Measurements from ENCODE around the gene TDRD15.

DNA sequence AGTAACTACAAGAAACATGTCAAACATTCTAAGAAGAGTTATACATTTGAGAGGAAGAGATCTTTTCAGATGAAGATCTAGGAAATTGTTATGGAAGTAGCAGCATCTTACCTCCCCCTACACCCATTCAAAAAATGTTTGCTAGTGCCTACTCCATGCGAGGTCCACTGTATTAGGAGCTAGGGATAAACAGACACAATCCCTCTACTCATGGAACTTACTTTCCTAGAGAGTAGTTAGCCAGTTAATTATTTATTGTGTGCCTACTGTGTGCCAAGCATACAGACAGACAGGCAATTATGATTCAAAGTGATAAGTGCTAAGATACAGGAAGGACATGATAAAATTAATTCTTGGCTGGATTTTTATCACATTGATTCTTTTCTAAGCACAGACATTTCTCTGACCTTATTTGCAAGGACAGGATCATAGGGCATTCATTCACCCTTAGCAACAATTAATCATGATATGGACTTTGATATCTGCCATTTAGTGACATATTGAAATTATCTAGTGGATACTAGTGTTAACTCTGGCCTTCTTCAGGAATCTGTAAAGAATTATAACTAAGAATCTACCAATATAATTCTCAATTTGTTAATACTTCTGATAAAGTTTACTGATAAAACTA, 19.6 kb upstream of the TDRD15 start:
- TF ChIP-seq, protein P1, sequence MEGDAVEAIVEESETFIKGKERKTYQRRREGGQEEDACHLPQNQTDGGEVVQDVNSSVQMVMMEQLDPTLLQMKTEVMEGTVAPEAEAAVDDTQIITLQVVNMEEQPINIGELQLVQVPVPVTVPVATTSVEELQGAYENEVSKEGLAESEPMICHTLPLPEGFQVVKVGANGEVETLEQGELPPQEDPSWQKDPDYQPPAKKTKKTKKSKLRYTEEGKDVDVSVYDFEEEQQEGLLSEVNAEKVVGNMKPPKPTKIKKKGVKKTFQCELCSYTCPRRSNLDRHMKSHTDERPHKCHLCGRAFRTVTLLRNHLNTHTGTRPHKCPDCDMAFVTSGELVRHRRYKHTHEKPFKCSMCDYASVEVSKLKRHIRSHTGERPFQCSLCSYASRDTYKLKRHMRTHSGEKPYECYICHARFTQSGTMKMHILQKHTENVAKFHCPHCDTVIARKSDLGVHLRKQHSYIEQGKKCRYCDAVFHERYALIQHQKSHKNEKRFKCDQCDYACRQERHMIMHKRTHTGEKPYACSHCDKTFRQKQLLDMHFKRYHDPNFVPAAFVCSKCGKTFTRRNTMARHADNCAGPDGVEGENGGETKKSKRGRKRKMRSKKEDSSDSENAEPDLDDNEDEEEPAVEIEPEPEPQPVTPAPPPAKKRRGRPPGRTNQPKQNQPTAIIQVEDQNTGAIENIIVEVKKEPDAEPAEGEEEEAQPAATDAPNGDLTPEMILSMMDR (IDR thresholded peaks at IDR 0.05), result no peak
- TF ChIP-seq POLR2A (IDR thresholded peaks at IDR 0.05), result no peak

Data from right lobe of liver (tissue), 4 donors.